Subcutaneous adipose tissue (tissue), 4 donors: Measurements from ENCODE around the gene ARV1. TPM values are rescaled to one million over a fixed set of nuclear protein-coding genes. Genes with fewer than 3 reads are reported as not detected.

ENCODE experiments used
- CTCF ChIP-seq: fragments of 450-650 bp; IDR thresholded peaks from one replicate; pipeline ENCODE4 v1.5.1; 2016; ENCODE audit warnings: low read depth, mild to moderate bottlenecking, control low read depth, antibody characterized with exemption, moderate library complexity
- total RNA-seq, 4 donors: library from RNA; depleted of rRNA; stranded (reverse); fragments of >200 nt; gene quantifications; one replicate each; pipeline ENCODE4 v1.1.0, GENCODE V29; 2016

The ARV1 gene
- total RNA-seq, 4 donors from 2014 or later = 15.4 to 32.6 (median 19.5) TPM

GRCh38 chr1:230965535-230965934 lies 13.4 kb upstream of the ARV1 start:
- no peak for TF ChIP-seq CTCF

- TF ChIP-seq CTCF = no peak
Measured at GRCh38 chr1:230966358-230966873, 12.5 kb upstream of the ARV1 start.

- TF ChIP-seq CTCF = no peak
Measured at GRCh38 chr1:230970432-230970831, 8.5 kb upstream of the ARV1 start.

GRCh38 chr1:230971771-230972170 lies 7.1 kb upstream of the ARV1 start:
- TF ChIP-seq CTCF = no peak

GRCh38 chr1:230972855-230973271 lies 6.0 kb upstream of the ARV1 start:
- TF ChIP-seq CTCF = no peak

- TF ChIP-seq CTCF = no peak
Measured at GRCh38 chr1:230975636-230976035, 3.3 kb upstream of the ARV1 start.

GRCh38 chr1:230976360-230976759 lies 2.5 kb upstream of the ARV1 start:
- no peak for TF ChIP-seq CTCF
